ENCODE measurements around the gene AHCYL2.
"Not testable (repeated sequence)": the region's sequence is repeated elsewhere in the genome, so short reads cannot be mapped to it uniquely, and the experiment has no call there.

AHCYL2 gene

DNA sequence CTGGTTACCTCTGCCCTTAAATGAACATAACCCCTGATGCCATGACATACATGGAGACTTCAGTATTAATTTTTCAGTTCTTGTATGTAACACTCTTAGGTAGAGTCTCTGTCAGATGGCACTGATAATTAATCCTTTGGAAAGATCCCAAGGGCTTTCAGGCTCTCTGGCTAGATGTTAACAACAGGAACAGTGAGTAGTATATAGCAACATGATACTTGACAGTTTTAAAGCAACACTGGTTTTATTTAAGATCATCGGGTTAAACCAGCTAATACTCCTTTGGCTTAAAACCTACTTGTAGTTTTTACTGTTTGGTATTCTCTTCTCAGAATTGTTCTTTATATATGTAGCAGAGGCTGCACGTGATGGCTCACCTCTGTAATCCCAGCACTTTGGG, 27.3 kb downstream of the AHCYL2 start:
- TF ChIP-seq POLR2A (IDR thresholded peaks at IDR 0.05; ENCODE audit: low read depth, low read length): no peak
- FAIRE-seq: no peak
- DNase-seq (ENCODE audit: insufficient read length, low spot score): no peak

DNA sequence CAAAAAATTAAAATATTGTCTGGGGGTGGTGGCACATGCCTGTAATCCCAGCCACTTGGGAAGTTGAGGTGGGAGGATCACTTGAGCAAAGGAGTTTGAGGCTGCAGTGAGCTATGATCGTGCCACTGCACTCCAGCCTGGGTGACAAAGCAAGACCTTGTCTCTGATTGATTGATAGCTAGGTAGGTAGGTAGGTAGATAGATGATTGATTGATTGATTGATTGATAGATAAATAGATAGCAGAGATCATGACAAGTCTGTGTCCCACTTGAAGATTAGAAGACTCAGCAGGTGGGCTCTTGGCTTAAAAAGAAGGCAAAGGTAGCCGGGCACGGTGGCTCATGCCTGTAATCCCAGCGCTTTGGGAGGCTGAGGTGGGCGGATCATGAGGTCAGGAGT, 27.8 kb downstream of the AHCYL2 start:
- not testable (repeated sequence) for FAIRE-seq; DNase-seq (ENCODE audit: insufficient read length, low spot score)

DNA sequence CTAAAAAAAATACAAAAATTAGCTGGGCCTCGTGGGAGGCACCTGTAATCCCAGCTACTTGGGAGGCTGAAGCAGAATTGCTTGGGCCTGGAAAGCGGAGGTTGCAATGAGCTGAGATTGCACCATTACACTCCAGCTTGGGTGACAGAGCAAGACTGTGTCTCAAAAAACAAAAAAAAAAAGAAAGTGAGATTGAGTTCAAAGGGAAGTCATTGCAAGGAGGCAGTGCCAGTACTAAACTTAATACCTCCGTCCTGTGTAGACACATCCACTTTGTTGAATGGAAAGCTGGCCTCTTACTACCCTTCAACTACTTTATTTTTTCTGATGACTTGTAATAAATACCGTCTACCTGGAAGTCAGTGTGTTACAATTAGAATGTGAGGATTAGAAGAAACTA, 31.0 kb downstream of the AHCYL2 start:
- no peak for FAIRE-seq
- TF ChIP-seq POLR2A (IDR thresholded peaks at IDR 0.05; ENCODE audit: low read depth, low read length): no peak
- no peak for DNase-seq (ENCODE audit: insufficient read length, low spot score)

GRCh38 chr7:129256221-129256620, 31.4 kb downstream of the AHCYL2 start:
- FAIRE-seq (no peak), DNase-seq (ENCODE audit: insufficient read length, low spot score) (no peak)
- TF ChIP-seq POLR2A (IDR thresholded peaks at IDR 0.05; ENCODE audit: low read depth, low read length): no peak

DNA sequence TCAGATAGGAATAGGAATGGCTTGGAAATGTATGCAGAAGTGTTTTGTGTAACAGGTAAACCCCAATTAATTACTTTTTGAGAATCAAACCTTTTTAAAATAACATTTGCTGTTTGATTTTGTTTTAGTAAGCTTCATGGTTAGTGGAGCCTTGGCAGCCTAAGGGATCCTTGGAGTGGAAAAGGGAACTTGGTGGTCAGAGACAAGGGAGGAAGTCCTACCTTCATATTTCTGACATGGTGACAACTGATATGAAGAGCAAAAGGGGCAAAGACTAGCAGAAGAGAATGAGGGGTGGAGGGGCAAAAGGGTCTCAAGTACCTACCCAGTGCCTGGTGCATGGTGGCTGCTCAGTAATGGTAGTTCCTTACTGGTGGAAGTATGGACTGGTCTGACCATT, 32.3 kb downstream of the AHCYL2 start:
- TF ChIP-seq POLR2A (IDR thresholded peaks at IDR 0.05; ENCODE audit: low read depth, low read length): no peak
- no peak for FAIRE-seq
- DNase-seq (ENCODE audit: insufficient read length, low spot score): no peak

DNA sequence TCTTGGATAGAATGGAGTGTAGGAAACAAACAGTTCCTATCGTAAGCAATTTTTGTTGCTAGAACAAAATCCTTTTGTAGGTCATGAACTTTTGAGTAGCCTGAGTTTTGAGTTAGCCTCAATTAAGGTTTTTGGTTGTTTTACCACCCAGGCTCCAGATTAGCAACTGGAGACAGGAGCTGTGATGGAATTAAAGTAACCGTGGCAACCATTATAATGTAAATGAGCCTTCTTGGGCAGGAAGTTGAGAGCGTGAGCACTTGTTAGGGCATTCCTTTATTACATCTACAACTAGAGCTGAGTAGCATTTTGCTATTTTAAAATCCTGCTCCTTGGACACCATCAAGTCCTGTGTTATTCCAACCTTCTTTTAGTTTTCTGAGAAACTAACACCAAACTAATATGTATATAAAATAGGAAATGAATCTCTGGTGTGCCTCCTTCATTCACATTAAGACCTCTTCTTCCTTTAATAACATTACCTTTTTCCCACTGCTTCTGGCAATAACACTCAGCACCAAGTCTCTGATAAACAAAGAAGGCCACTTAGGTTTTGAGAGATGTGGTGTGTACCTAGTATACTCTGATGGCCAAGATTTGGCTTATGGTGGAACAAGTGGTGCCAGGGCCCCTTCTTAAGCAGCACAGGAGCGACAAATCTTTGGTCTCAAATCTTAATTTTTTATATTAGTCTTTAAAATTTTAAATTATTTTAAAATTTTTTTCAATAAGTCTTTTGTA, 34.0 kb downstream of the AHCYL2 start:
- DNase-seq (ENCODE audit: insufficient read length, low spot score) (no peak), FAIRE-seq (no peak)
- no peak for TF ChIP-seq POLR2A (IDR thresholded peaks at IDR 0.05; ENCODE audit: low read depth, low read length)

DNA sequence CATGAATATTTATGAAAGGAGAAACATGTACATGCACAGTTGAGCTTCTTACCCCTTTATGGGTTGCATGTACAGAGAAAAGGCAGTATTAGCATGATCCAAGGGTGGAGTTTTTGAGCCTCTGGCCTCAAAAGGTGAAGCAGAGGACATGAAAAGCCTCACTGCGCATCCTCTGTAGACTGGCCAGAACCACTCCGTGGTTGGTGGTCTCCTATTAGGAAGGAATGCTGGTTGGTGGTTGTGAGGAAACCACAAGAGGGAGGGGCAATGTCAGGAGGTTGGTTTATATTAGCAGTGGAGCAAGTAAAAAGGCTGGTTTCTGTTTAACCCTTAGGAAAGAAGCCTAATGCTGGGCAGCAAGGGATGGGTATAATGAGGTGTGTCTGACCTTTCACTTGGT, 37.5 kb downstream of the AHCYL2 start:
- DNase-seq (ENCODE audit: insufficient read length, low spot score) (no peak), FAIRE-seq (no peak)
- no peak for TF ChIP-seq POLR2A (IDR thresholded peaks at IDR 0.05; ENCODE audit: low read depth, low read length)

GRCh38 chr7:129263168-129263567, 38.3 kb downstream of the AHCYL2 start:
- DNase-seq (ENCODE audit: insufficient read length, low spot score) (no peak), FAIRE-seq (peak; percentile 11)
- TF ChIP-seq POLR2A (IDR thresholded peaks at IDR 0.05; ENCODE audit: low read depth, low read length): no peak

DNA sequence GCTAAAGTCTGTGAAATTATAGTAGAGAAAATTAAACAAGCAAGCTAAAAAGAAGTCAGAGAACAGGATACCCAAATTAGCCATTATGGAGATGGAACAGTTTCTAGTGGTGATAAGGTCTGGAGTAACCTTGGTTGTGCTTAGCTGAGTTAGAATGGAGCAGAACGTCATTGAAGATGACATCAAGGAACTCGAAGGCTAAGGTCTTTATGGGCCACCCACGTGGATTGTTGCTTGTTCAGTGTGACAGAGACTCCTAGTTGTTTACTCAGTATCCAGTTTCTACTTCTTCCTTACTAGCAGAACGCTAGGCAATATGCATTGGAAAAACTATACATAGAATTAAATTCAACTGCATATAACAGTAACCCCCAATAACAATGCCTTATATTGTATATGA, 39.7 kb downstream of the AHCYL2 start:
- no peak for FAIRE-seq
- no peak for TF ChIP-seq POLR2A (IDR thresholded peaks at IDR 0.05; ENCODE audit: low read depth, low read length)
- no peak for DNase-seq (ENCODE audit: insufficient read length, low spot score)

- TF ChIP-seq POLR2A (IDR thresholded peaks at IDR 0.05; ENCODE audit: low read depth, low read length): no peak
- DNase-seq (ENCODE audit: insufficient read length, low spot score) (no peak), FAIRE-seq (no peak)
These were observed 40.5 kb downstream of the AHCYL2 start for GRCh38 chr7:129265328-129265727.

GRCh38 chr7:129266181-129266580, 41.4 kb downstream of the AHCYL2 start:
- no peak for TF ChIP-seq POLR2A (IDR thresholded peaks at IDR 0.05; ENCODE audit: low read depth, low read length)
- DNase-seq (ENCODE audit: insufficient read length, low spot score) (no peak), FAIRE-seq (no peak)

DNA sequence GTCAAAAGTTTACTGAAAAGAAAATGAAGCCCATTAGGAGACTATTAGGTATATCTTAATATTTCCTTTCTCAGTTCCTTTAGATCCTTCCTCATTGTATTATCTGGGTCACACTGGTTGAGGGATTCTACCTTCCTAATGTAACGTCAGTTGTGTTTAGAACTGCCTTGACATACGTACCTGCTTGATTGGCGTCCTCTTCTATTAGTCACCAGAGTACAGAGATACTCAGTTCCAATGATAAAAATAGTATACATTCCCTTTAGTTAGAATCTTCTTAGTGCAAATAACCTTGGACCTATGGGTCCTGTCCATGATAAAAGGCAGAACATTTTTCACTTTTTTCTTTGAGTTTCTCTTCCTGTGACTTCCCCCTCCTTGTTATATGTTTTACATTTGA, 45.2 kb downstream of the AHCYL2 start:
- DNase-seq (ENCODE audit: insufficient read length, low spot score): no peak
- FAIRE-seq: no peak

DNA sequence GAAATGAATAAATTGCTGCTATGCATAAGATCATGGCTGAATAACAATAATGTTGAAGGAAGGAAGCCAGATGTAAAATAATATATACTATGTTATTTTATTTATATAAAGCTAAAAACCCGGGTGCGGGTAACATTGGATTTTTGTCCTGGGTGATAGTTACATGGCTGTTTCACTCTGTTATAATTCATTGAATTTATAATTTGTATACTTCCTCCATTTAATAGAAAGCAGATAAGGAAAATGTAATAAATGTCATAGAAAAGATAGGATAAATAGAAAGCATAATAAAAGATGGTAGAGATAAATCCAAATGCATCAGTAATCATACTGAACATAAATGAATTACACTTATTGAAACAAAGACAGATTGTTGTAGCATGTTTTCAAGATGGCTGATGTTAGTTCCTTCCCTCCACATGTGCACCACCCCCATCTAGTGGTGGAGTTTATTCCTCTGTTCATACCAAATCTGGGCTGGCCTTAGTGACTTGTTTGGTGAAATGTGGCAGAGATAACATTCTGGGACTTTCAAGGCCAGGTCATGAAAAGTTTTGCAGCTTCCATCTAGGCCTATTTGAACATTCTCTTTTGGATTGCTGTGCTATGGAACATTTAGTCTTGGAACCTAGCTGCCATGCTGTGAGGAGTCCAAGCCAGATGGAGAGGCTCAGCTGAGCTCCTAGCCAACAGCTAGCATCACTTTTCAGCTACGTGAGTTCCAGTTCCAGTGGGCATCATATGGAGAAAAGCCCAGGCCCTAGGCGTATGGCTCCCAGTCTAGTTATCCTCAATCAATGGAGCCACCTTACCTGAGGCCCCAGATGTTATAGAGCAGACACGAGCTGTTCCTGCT, 46.9 kb downstream of the AHCYL2 start:
- DNase-seq (ENCODE audit: insufficient read length, low spot score) (peak; percentile 13), FAIRE-seq (peak; percentile 20)
- no peak for TF ChIP-seq POLR2A (IDR thresholded peaks at IDR 0.05; ENCODE audit: low read depth, low read length)

More for the DNA sequence above, 45.2 kb downstream of the AHCYL2 start:
- no peak for TF ChIP-seq POLR2A (IDR thresholded peaks at IDR 0.05; ENCODE audit: low read depth, low read length)

- no peak for TF ChIP-seq POLR2A (IDR thresholded peaks at IDR 0.05; ENCODE audit: low read depth, low read length)
- DNase-seq (ENCODE audit: insufficient read length, low spot score) (no peak), FAIRE-seq (no peak)
These were observed 49.1 kb downstream of the AHCYL2 start for GRCh38 chr7:129273936-129274335.

GRCh38 chr7:129277629-129278028, 52.8 kb downstream of the AHCYL2 start:
- DNase-seq (ENCODE audit: insufficient read length, low spot score): no peak
- no peak for TF ChIP-seq POLR2A (IDR thresholded peaks at IDR 0.05; ENCODE audit: low read depth, low read length)
- FAIRE-seq: no peak

All from H54 (cell line).